ENCODE results near the gene PARP15. TPM values are rescaled to one million over a fixed set of nuclear protein-coding genes. Genes with fewer than 3 reads are reported as not detected.
A peak's percentile ranks its signal among the peaks of the same experiment; 100 is the strongest.

Gene PARP15
- polyA plus RNA-seq, 1 donor (not counting 4 experiments of a cell fraction or from before 2014, with no cell fraction given) = 0.25 TPM

GRCh38 chr3:122608916-122609315 lies 31.5 kb downstream of the PARP15 start:
- dilution Hi-C loops (cut with MboI; ENCODE audit: extremely low pct_ligation_motif_present, low sequenced_read_pairs) = no loop called here
- Histone ChIP-seq H3K36me3 (ENCODE audit: control insufficient read depth in 2 of 2, extremely low read depth in 1 of 2, insufficient read depth in 2 of 2, low read length in 2 of 2) (no peaks in the 10 kb centered on the region), H3K9me1 (ENCODE audit: control insufficient read depth, extremely low read depth, insufficient read depth, low read length) (no peaks in the 10 kb centered on the region), H3K4me3 (ENCODE audit: control insufficient read depth in 2 of 3, extremely low read depth in 1 of 3, insufficient read depth in 2 of 3, low read depth in 1 of 3, low read length in 3 of 3) (no peak overlapping the region), H3K4me1 (ENCODE audit: control insufficient read depth, extremely low read depth, insufficient read depth, low read length) (peaks cover 6% of the 10 kb centered on the region), H4K20me1 (ENCODE audit: control insufficient read depth, extremely low read depth, insufficient read depth, low read length) (no peaks in the 10 kb centered on the region), H3K27me3 (ENCODE audit: control insufficient read depth, extremely low read depth, insufficient read depth, low read length) (no peaks in the 10 kb centered on the region), H3K9ac (ENCODE audit: control insufficient read depth, extremely low read depth, insufficient read depth, low read length) (no peak overlapping the region), H3K79me2 (ENCODE audit: control insufficient read depth, insufficient read depth, low read length) (no peaks in the 10 kb centered on the region), H2AFZ (ENCODE audit: control insufficient read depth, low read length) (no peak overlapping the region), H3K27ac (ENCODE audit: control insufficient read depth, insufficient read depth, low read length) (no peak overlapping the region), H3K4me2 (ENCODE audit: control insufficient read depth, extremely low read depth, insufficient read depth, low read depth, low read length) (no peak overlapping the region), H3K9me3 (ENCODE audit: control insufficient read depth, low read depth, low read length) (peaks cover 8% of the 10 kb centered on the region)
- no peak for DNase-seq (ENCODE audit: low read depth, low spot score)
- TF ChIP-seq, protein P1, sequence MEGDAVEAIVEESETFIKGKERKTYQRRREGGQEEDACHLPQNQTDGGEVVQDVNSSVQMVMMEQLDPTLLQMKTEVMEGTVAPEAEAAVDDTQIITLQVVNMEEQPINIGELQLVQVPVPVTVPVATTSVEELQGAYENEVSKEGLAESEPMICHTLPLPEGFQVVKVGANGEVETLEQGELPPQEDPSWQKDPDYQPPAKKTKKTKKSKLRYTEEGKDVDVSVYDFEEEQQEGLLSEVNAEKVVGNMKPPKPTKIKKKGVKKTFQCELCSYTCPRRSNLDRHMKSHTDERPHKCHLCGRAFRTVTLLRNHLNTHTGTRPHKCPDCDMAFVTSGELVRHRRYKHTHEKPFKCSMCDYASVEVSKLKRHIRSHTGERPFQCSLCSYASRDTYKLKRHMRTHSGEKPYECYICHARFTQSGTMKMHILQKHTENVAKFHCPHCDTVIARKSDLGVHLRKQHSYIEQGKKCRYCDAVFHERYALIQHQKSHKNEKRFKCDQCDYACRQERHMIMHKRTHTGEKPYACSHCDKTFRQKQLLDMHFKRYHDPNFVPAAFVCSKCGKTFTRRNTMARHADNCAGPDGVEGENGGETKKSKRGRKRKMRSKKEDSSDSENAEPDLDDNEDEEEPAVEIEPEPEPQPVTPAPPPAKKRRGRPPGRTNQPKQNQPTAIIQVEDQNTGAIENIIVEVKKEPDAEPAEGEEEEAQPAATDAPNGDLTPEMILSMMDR (optimal IDR thresholded peaks at IDR 0.05 in 1 of 3, IDR thresholded peaks at IDR 0.05 in 1 of 3, conservative IDR thresholded peaks at IDR 0.05 in 1 of 3; ENCODE audit: extremely low read depth in 1 of 3, insufficient read depth in 2 of 3, low read length in 3 of 3) = no peak
- no peak for FAIRE-seq

GRCh38 chr3:122609798-122610559 lies 32.5 kb downstream of the PARP15 start:
- H3K9me3 ChIP-seq (ENCODE audit: control insufficient read depth, low read depth, low read length) = peaks cover 8% of the 10 kb centered on the region
- DNase-seq (ENCODE audit: low read depth, low spot score) (no peak), FAIRE-seq (peak; percentile 74)
- no peaks in the 10 kb centered on the region for H4K20me1 ChIP-seq (ENCODE audit: control insufficient read depth, extremely low read depth, insufficient read depth, low read length)
- H3K9me1 ChIP-seq (ENCODE audit: control insufficient read depth, extremely low read depth, insufficient read depth, low read length) = no peaks in the 10 kb centered on the region
- TF ChIP-seq, protein P1 (optimal IDR thresholded peaks at IDR 0.05 in 1 of 3, IDR thresholded peaks at IDR 0.05 in 1 of 3, conservative IDR thresholded peaks at IDR 0.05 in 1 of 3; ENCODE audit: extremely low read depth in 1 of 3, insufficient read depth in 2 of 3, low read length in 3 of 3) = no peak
- TF ChIP-seq EZH2 (IDR thresholded peaks at IDR 0.05; ENCODE audit: low read length) = no peak
- H3K27me3 ChIP-seq (ENCODE audit: control insufficient read depth, extremely low read depth, insufficient read depth, low read length) = no peaks in the 10 kb centered on the region
- no peak overlapping the region for H3K4me3 ChIP-seq (ENCODE audit: control insufficient read depth in 2 of 3, extremely low read depth in 1 of 3, insufficient read depth in 2 of 3, low read depth in 1 of 3, low read length in 3 of 3)
- H3K9ac ChIP-seq (ENCODE audit: control insufficient read depth, extremely low read depth, insufficient read depth, low read length) = peak overlapping the region; percentile 16
- dilution Hi-C loops (cut with MboI; ENCODE audit: extremely low pct_ligation_motif_present, low sequenced_read_pairs) = no loop called here
- H3K4me1 ChIP-seq (ENCODE audit: control insufficient read depth, extremely low read depth, insufficient read depth, low read length) = peaks cover 6% of the 10 kb centered on the region
- peak overlapping the region; percentile 61 for H3K4me2 ChIP-seq (ENCODE audit: control insufficient read depth, extremely low read depth, insufficient read depth, low read depth, low read length)
- peak overlapping the region; percentile 66 for H2AFZ ChIP-seq (ENCODE audit: control insufficient read depth, low read length)
- H3K27ac ChIP-seq (ENCODE audit: control insufficient read depth, insufficient read depth, low read length) = peak overlapping the region; percentile 49
- no peaks in the 10 kb centered on the region for H3K36me3 ChIP-seq (ENCODE audit: control insufficient read depth in 2 of 2, extremely low read depth in 1 of 2, insufficient read depth in 2 of 2, low read length in 2 of 2)
- H3K79me2 ChIP-seq (ENCODE audit: control insufficient read depth, insufficient read depth, low read length) = no peaks in the 10 kb centered on the region

All from keratinocyte (primary cell).